Naive thymus-derived CD4-positive, alpha-beta T cell (primary cell): ENCODE measurements around the gene TMEM191C. TPM values are rescaled to one million over a fixed set of nuclear protein-coding genes. Genes with fewer than 3 reads are reported as not detected.
"Not testable (repeated sequence)": the region's sequence is repeated elsewhere in the genome, so short reads cannot be mapped to it uniquely, and the experiment has no call there.

Source experiments
- ATAC-seq: fragments of 150-1000 bp; cut with Tn5 transposase; 2 replicates; pipeline ENCODE4 v1.10.0; 2021; ENCODE audit warnings: mild to moderate bottlenecking, moderate library complexity
- CTCF ChIA-PET: fragments of 350-600 bp; sonication (Branson Sonifier 250); formaldehyde crosslinking; loops from one replicate; lab custom pipeline; 2021; ENCODE audit warnings: antibody characterized with exemption; lab: Charles Lee
- POLR2A ChIA-PET: fragments of 350-600 bp; sonication (Branson Sonifier 250); formaldehyde crosslinking; loops from one replicate; lab custom pipeline; 2021; ENCODE audit warnings: antibody characterized with exemption, inconsistent platforms; lab: Charles Lee
- DNase-seq, 9 donors: peaks; one replicate each; pipeline versions ENCODE4 v3.0.0 to v3.0.0-alpha.2; 2020 to 2022; ENCODE audit warnings: mixed read lengths in 1 of 9
- H3K27ac ChIP-seq: one replicate; pipeline ENCODE4 v1.7.0; 2013; ENCODE audit warnings: mild to moderate bottlenecking, low read depth, low read length, moderate library complexity
- H3K27me3 ChIP-seq, 2 donors: one replicate each; pipeline ENCODE4 v1.7.0; 2013; ENCODE audit warnings: low read length in 2 of 2, mild to moderate bottlenecking in 2 of 2, moderate library complexity in 2 of 2; ENCODE audit not compliant: control insufficient read depth in 2 of 2, insufficient read depth in 2 of 2
- H3K36me3 ChIP-seq, 3 experiments: 1 replicate in 2 of 3; 2 replicates in 1 of 3; pipeline ENCODE4 v1.7.0; 2013; ENCODE audit warnings: low read length in 3 of 3, mild to moderate bottlenecking in 3 of 3, moderate library complexity in 1 of 3; ENCODE audit not compliant: insufficient read depth in 3 of 3, control insufficient read depth in 2 of 3
- H3K4me1 ChIP-seq, 2 donors: one replicate each; pipeline ENCODE4 v1.7.0; 2013; ENCODE audit warnings: low read length in 2 of 2, mild to moderate bottlenecking in 2 of 2, moderate library complexity in 1 of 2; ENCODE audit not compliant: control insufficient read depth in 2 of 2, insufficient read depth in 2 of 2
- H3K4me3 ChIP-seq: 2 replicates; pipeline ENCODE4 v1.7.0; 2013; ENCODE audit warnings: mild to moderate bottlenecking, low read length
- H3K9me3 ChIP-seq, 3 experiments: 1 replicate in 2 of 3; 2 replicates in 1 of 3; pipeline ENCODE4 v1.7.0; 2013; ENCODE audit warnings: low read length in 3 of 3; ENCODE audit not compliant: control insufficient read depth in 2 of 3
- H3K27ac Mint-ChIP-seq, 9 donors: one replicate each; pipeline ENCODE4 v1.8.0; 2020 to 2022; ENCODE audit warnings: mixed read lengths in 9 of 9, mild to moderate bottlenecking in 8 of 9, moderate library complexity in 5 of 9, inconsistent platforms in 2 of 9
- H3K27me3 Mint-ChIP-seq, 5 donors: one replicate each; pipeline ENCODE4 v1.8.0; 2021 to 2022; ENCODE audit warnings: mixed read lengths in 5 of 5, mild to moderate bottlenecking in 1 of 5
- H3K36me3 Mint-ChIP-seq, 5 donors: one replicate each; pipeline ENCODE4 v1.8.0; 2020 to 2022; ENCODE audit warnings: mixed read lengths in 5 of 5, mild to moderate bottlenecking in 3 of 5, inconsistent platforms in 1 of 5
- H3K4me1 Mint-ChIP-seq, 7 donors: one replicate each; pipeline ENCODE4 v1.8.0; 2020 to 2022; ENCODE audit warnings: mixed read lengths in 7 of 7, mild to moderate bottlenecking in 3 of 7, inconsistent platforms in 1 of 7
- H3K4me3 Mint-ChIP-seq, 10 donors: one replicate each; pipeline ENCODE4 v1.8.0; 2020 to 2022; ENCODE audit warnings: mild to moderate bottlenecking in 10 of 10, mixed read lengths in 10 of 10, moderate library complexity in 6 of 10, inconsistent platforms in 2 of 10
- H3K9me3 Mint-ChIP-seq, 11 donors: one replicate each; pipeline ENCODE4 v1.8.0; 2020 to 2022; ENCODE audit warnings: mixed read lengths in 11 of 11, mild to moderate bottlenecking in 4 of 11, inconsistent platforms in 1 of 11, moderate library complexity in 1 of 11
- intact Hi-C, 2 donors: fragments of 100-400 bp; cut with micrococcal nuclease; formaldehyde crosslinking; loops; one replicate each; pipeline ENCODE4 v1.15.1; 2023
- polyA plus RNA-seq, 2 donors: library from polyadenylated mRNA; unstranded; fragments of 300-500 nt; fragmentation: Illumina TruSeq; gene quantifications; one replicate each; pipeline ENCODE4 v1.2.3, GENCODE V29; 2021
- total RNA-seq, 6 experiments: library from RNA in 5 of 6; stranded (reverse) in 5 of 6; gene quantifications; 1 replicate in 5 of 6; 2 replicates in 1 of 6; pipeline ENCODE4 v1.2.3 and lab custom pipeline; 2021 to 2026

TMEM191C gene
- total and polyA plus RNA-seq, 7 experiments from 2014 or later: 0.51 to 7.3 (median 2.8) TPM

DNA sequence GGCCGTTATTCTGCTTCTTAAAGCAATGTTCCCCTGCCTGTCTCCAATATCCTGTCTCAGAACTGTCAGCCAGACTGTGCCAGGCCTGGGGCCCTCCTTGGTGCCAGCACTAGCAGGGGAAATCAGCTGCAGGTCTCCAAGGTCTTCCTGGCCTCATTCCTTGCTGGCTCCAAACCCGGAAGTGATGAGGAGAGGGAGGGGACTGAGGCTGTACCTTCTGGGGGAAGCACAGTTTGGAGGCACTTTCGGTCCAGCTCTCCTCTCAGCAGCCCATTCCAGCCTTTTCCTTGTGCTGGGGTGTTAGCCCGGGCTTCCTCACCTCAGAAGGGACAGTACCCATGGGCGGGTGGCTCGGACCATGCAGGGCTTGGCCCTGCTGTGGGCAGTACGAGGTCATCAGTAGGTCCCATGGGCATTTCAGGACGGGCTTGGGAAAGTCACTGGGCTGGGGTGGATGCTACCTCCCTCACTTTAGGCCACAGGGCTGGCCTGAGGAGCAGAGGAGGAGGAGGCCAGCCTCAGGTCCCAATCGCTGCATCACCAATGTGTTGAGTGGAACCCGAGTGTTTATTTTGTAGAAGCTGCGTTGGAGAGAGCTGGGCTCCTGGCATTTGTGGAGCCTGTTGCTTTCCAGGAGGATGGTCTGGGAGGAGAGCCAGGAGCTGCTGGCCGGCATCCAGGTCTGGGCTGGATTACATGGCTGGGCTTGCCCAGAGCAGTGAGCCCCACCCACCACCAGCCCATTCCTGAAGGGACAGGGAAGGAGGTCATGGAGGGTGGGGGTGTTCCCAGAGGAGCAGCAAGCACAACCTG, 31.0 kb upstream of the TMEM191C start:
- H3K4me3 Mint-ChIP-seq, H3K9me3 Mint-ChIP-seq, H3K36me3 Mint-ChIP-seq, H3K4me3 ChIP-seq, H3K4me1 Mint-ChIP-seq, ATAC-seq, H3K27ac ChIP-seq, POLR2A ChIA-PET, H3K27ac Mint-ChIP-seq, H3K36me3 ChIP-seq, H3K4me1 ChIP-seq, intact Hi-C loops, H3K9me3 ChIP-seq, DNase-seq, CTCF ChIA-PET, H3K27me3 ChIP-seq, H3K27me3 Mint-ChIP-seq: not testable (repeated sequence)

DNA sequence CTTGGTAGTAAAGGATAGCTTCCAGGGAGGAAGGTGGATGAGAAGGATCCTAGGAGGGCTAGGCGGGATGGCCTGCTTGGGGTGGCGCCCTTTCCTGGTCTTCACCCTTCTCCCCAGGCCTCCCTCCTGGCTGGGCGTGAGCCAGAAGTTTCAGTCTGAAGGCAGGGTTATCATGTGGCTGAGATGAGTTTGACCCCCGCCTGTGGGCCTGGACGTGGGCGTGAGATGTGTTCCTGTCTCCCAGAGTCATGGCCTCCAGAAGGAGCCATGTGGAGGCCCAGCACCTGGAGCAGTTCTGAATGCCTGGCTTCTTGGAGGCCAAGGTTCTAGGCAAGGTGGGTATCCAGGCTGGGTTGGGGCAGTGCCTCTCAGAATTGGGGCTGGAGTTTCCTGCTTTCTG, 29.2 kb upstream of the TMEM191C start:
- H3K27ac Mint-ChIP-seq, H3K27me3 Mint-ChIP-seq, intact Hi-C loops, H3K4me3 ChIP-seq, H3K9me3 ChIP-seq, H3K36me3 ChIP-seq, H3K4me1 Mint-ChIP-seq, POLR2A ChIA-PET, H3K4me1 ChIP-seq, H3K27me3 ChIP-seq, H3K4me3 Mint-ChIP-seq, ATAC-seq, H3K27ac ChIP-seq, CTCF ChIA-PET, H3K9me3 Mint-ChIP-seq, H3K36me3 Mint-ChIP-seq: not testable (repeated sequence)
- DNase-seq: peak in 1 of 9 donors; percentile 8

DNA sequence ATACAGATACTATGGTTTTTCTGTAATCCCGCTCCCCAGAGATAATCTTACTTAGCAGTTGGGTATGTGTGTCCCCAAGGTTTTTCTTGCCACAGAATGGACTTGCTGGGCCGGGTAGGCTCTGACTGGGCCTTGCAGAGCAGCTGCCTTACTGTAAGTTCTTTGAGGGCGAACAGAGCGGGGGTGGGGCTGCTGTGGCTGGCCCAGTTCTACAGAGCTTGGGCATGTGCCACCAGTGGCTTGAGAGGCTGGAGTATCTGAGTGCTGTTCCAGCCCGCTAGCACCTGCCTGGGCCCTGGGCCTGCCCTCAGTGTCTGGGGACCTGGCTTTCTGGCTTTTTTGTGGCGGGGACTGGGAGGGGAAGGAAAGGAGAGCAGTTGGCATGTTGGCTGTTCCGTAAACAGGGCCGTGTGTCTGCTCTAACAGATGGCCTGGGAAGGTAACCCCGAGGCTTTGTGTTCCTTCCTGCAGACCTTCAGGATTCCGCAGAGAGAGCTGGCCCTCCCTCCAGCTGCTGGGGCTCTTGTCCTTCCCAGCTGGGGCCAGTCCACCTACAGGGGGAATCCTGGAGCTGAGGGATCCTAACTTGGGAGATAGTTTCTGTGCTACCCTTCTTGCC, 27.1 kb upstream of the TMEM191C start:
- H3K9me3 Mint-ChIP-seq, DNase-seq, H3K4me3 ChIP-seq, POLR2A ChIA-PET, CTCF ChIA-PET, H3K4me1 ChIP-seq, intact Hi-C loops, H3K27ac Mint-ChIP-seq, H3K4me1 Mint-ChIP-seq, H3K4me3 Mint-ChIP-seq, H3K27ac ChIP-seq, H3K27me3 Mint-ChIP-seq, H3K9me3 ChIP-seq, H3K27me3 ChIP-seq, H3K36me3 Mint-ChIP-seq, ATAC-seq: not testable (repeated sequence)
- H3K36me3 ChIP-seq: peaks cover 0 to 24% (median 7%) of the 10 kb centered on the region in 3 experiments

DNA sequence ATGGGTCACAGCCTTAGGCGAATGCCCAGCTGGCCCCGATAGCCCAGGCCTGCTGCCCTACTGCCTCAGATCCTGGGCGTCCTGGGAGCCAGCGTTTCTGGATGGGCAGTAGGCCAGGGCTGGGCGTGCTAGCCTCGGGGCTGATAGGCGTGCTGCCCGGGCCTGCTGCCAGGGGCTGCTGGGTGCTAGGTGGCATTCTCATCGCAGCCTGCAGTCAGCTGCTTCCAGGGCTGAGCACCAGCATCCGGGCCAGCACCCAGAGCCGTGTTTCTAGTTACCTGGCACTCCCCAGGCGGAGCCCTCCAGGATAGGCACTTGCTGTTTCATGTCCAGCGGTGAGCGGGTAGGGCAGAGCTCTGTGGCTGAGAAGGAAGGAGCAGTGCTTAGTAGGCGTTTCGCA, 26.5 kb upstream of the TMEM191C start:
- H3K4me3 ChIP-seq, H3K9me3 Mint-ChIP-seq, intact Hi-C loops, H3K4me3 Mint-ChIP-seq, H3K27me3 ChIP-seq, H3K36me3 Mint-ChIP-seq, H3K4me1 Mint-ChIP-seq, POLR2A ChIA-PET, CTCF ChIA-PET, H3K9me3 ChIP-seq, H3K27me3 Mint-ChIP-seq, DNase-seq, H3K27ac ChIP-seq, H3K27ac Mint-ChIP-seq, H3K4me1 ChIP-seq: not testable (repeated sequence)
- peak; percentile 13 for ATAC-seq
- H3K36me3 ChIP-seq: peaks cover 0 to 29% (median 7%) of the 10 kb centered on the region in 3 experiments

DNA sequence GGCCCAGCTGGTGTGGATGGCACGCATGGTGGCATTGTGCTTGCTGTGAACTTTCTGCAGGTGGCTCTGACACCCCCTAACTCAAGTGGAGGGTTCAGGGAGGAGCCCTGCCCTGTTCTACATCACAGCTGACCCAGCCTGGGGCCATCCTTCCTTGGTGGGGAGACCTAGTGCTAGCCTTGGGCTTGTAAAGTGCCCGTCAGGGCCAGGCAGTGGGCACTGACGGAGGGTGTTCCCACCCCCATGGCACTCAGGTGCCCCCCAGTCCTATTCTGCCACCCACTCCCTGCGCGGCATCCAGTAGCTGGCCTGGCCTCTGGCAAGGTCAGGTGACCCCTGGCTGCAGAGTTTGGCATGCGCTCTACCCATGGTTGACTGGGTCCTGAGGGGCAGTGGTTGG, 26.0 kb upstream of the TMEM191C start:
- H3K9me3 Mint-ChIP-seq, intact Hi-C loops, H3K27ac Mint-ChIP-seq, CTCF ChIA-PET, H3K4me1 Mint-ChIP-seq, H3K4me3 ChIP-seq, H3K36me3 Mint-ChIP-seq, H3K9me3 ChIP-seq, H3K27ac ChIP-seq, H3K27me3 Mint-ChIP-seq, DNase-seq, POLR2A ChIA-PET, H3K4me1 ChIP-seq, H3K4me3 Mint-ChIP-seq, H3K27me3 ChIP-seq: not testable (repeated sequence)
- peak; percentile 6 for ATAC-seq
- peaks cover 0 to 34% (median 7%) of the 10 kb centered on the region in 3 experiments for H3K36me3 ChIP-seq

DNA sequence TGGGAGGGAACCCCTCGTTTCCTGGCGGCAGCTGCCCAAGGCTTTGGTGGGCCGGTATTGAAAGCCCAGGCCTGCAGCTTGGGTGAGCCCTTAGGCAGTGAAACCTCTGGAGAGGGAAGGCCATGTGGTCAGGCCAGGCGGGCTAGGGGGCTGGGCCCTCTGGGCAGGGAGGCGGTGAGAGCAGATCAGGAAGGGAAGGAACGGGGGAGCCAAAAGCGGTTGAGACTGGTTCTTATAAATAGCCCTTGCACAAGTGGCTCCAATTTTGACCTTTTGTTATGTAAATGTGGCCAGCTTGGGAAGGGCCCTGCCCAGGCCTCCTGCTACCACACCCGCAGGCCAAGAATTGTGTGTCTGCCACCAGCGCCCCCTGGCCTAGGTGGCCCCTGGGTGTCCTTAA, 25.1 kb upstream of the TMEM191C start:
- H3K27me3 Mint-ChIP-seq, H3K27me3 ChIP-seq, intact Hi-C loops, H3K4me1 ChIP-seq, H3K9me3 Mint-ChIP-seq, H3K4me3 ChIP-seq, H3K27ac ChIP-seq, POLR2A ChIA-PET, H3K4me3 Mint-ChIP-seq, H3K9me3 ChIP-seq, H3K27ac Mint-ChIP-seq, DNase-seq, H3K4me1 Mint-ChIP-seq, CTCF ChIA-PET, H3K36me3 Mint-ChIP-seq: not testable (repeated sequence)
- ATAC-seq: peak; percentile 41
- H3K36me3 ChIP-seq: peaks cover 0 to 44% (median 7%) of the 10 kb centered on the region in 3 experiments

DNA sequence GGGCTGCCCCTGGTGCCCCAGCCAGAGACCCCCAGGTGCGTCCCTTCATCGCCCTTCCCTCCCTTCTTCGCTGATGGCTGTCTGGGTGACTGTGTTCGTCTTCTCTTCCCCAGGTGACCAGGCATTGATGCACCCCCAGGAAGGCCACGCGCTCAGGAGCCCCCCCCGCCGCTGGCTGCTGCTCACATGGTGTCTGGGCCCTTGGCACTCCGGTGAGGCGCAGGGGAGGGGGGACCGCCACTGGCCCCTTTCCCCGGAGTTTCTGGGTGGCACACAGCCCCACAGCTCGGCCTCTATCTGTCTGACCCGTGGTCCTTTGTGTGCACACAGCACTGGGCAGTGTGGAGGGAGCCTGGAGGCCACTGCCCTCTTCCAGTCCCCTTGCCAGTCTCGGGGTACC, 24.5 kb upstream of the TMEM191C start:
- H3K27ac Mint-ChIP-seq, H3K4me1 ChIP-seq, intact Hi-C loops, CTCF ChIA-PET, H3K27me3 Mint-ChIP-seq, H3K9me3 Mint-ChIP-seq, H3K36me3 Mint-ChIP-seq, POLR2A ChIA-PET, DNase-seq, ATAC-seq, H3K27ac ChIP-seq, H3K9me3 ChIP-seq, H3K4me3 ChIP-seq, H3K4me1 Mint-ChIP-seq, H3K4me3 Mint-ChIP-seq, H3K27me3 ChIP-seq: not testable (repeated sequence)
- H3K36me3 ChIP-seq: peaks cover 0 to 48% (median 7%) of the 10 kb centered on the region in 3 experiments
